Measurements from ENCODE around the gene EVI5.

GRCh38 chr1:92464588-92465255 is 320.2 kb downstream of the EVI5 start:
- TF ChIP-seq CTCF (IDR thresholded peaks at IDR 0.05) (no peak), POLR2A (IDR thresholded peaks at IDR 0.05) (no peak)
